ENCODE data around the gene NRBP1.
"Not testable (repeated sequence)": the region's sequence is repeated elsewhere in the genome, so short reads cannot be mapped to it uniquely, and the experiment has no call there.

NRBP1 gene

GRCh38 chr2:27421660-27422250, 6.7 kb upstream of the NRBP1 start:
- no peak for DNase-seq (ENCODE audit: low spot score)

GRCh38 chr2:27422958-27423357, 5.5 kb upstream of the NRBP1 start:
- no peak for DNase-seq (ENCODE audit: low spot score)

GRCh38 chr2:27425039-27425438, 3.4 kb upstream of the NRBP1 start:
- DNase-seq (ENCODE audit: low spot score) = not testable (repeated sequence)

GRCh38 chr2:27427863-27428212, 593 bp upstream of the NRBP1 start:
- DNase-seq (ENCODE audit: low spot score) = no peak

- peak; percentile 71 for DNase-seq (ENCODE audit: low spot score)
Observed at GRCh38 chr2:27428978-27429541, 629 bp downstream of the NRBP1 start.

GRCh38 chr2:27431395-27431794, 3.0 kb downstream of the NRBP1 start:
- peak; percentile 64 for DNase-seq (ENCODE audit: low spot score)

GRCh38 chr2:27435628-27436027, 7.2 kb downstream of the NRBP1 start:
- no peak for DNase-seq (ENCODE audit: low spot score)

- DNase-seq (ENCODE audit: low spot score) = no peak
Observed at GRCh38 chr2:27441226-27441926, 12.9 kb downstream of the NRBP1 start.

- DNase-seq (ENCODE audit: low spot score) = peak; percentile 60
Observed at GRCh38 chr2:27441958-27442919, 13.8 kb downstream of the NRBP1 start, which contains the start of gene KRTCAP3. Gene KRTCAP3 (plus strand): TSS chr2:27442381. CDS start chr2:27442413, 32 bp downstream.

- no peak for DNase-seq (ENCODE audit: low spot score)
Observed at GRCh38 chr2:27442920-27443282, 14.5 kb downstream of the NRBP1 start.

GRCh38 chr2:27445155-27445554, 16.7 kb downstream of the NRBP1 start:
- DNase-seq (ENCODE audit: low spot score) = no peak

GRCh38 chr2:27445615-27446014, 17.2 kb downstream of the NRBP1 start:
- no peak for DNase-seq (ENCODE audit: low spot score)

- DNase-seq (ENCODE audit: low spot score) = no peak
Observed at GRCh38 chr2:27446057-27446456, 17.6 kb downstream of the NRBP1 start.

GRCh38 chr2:27448381-27448780, 19.9 kb downstream of the NRBP1 start:
- no peak for DNase-seq (ENCODE audit: low spot score)

GRCh38 chr2:27451095-27451494, 22.7 kb downstream of the NRBP1 start:
- DNase-seq (ENCODE audit: low spot score) = no peak

GRCh38 chr2:27453968-27454367, 25.5 kb downstream of the NRBP1 start:
- DNase-seq (ENCODE audit: low spot score) = no peak

GRCh38 chr2:27461118-27461517, 32.7 kb downstream of the NRBP1 start:
- no peak for DNase-seq (ENCODE audit: low spot score)

GRCh38 chr2:27464443-27464842, 36.0 kb downstream of the NRBP1 start:
- DNase-seq (ENCODE audit: low spot score) = no peak

- DNase-seq (ENCODE audit: low spot score) = no peak
Observed at GRCh38 chr2:27471961-27472360, 43.5 kb downstream of the NRBP1 start.

- no peak for DNase-seq (ENCODE audit: low spot score)
Observed at GRCh38 chr2:27485496-27485895, 57.1 kb downstream of the NRBP1 start.

GRCh38 chr2:27489118-27489497, 60.7 kb downstream of the NRBP1 start:
- DNase-seq (ENCODE audit: low spot score) = no peak

Measured in CD4-positive, alpha-beta T cell treated with Interleukin-2 at 100 ng/mL for 4 hours (primary cell).